ENCODE measurements around the gene RNF168.
A peak's percentile ranks its signal among the peaks of the same experiment; 100 is the strongest.
"Not testable (repeated sequence)": the region's sequence is repeated elsewhere in the genome, so short reads cannot be mapped to it uniquely, and the experiment has no call there.

RNF168 gene

GRCh38 chr3:196462680-196463477, 40.7 kb downstream of the RNF168 start:
- DNase-seq, result not testable (repeated sequence)

GRCh38 chr3:196458063-196458462, 45.5 kb downstream of the RNF168 start:
- no peak for DNase-seq

- not testable (repeated sequence) for DNase-seq
These were observed 46.1 kb downstream of the RNF168 start for GRCh38 chr3:196457470-196457869.

- no peak for DNase-seq
These were observed 48.6 kb downstream of the RNF168 start for GRCh38 chr3:196454935-196455334.

- DNase-seq, result not testable (repeated sequence)
These were observed 58.2 kb downstream of the RNF168 start for GRCh38 chr3:196445391-196445790.

- no peak for DNase-seq
These were observed 59.1 kb downstream of the RNF168 start for GRCh38 chr3:196444500-196444894.

- DNase-seq, result no peak
These were observed 62.9 kb downstream of the RNF168 start for GRCh38 chr3:196440696-196441095.

GRCh38 chr3:196440041-196440537, 63.5 kb downstream of the RNF168 start:
- DNase-seq, result no peak

- DNase-seq, result peak; percentile 95
These were observed 71.3 kb downstream of the RNF168 start, which contains the start of gene UBXN7 for GRCh38 chr3:196432137-196432879. Gene UBXN7 (minus strand): TSS chr3:196432427. CDS start chr3:196432399, 28 bp downstream.

- no peak for DNase-seq
These were observed 72.1 kb downstream of the RNF168 start for GRCh38 chr3:196431181-196432136.

GRCh38 chr3:196428041-196428440, 75.5 kb downstream of the RNF168 start:
- no peak for DNase-seq

GRCh38 chr3:196424421-196424820, 79.1 kb downstream of the RNF168 start:
- not testable (repeated sequence) for DNase-seq

- no peak for DNase-seq
These were observed 80.4 kb downstream of the RNF168 start for GRCh38 chr3:196423044-196423781.

GRCh38 chr3:196421668-196422067, 81.9 kb downstream of the RNF168 start:
- not testable (repeated sequence) for DNase-seq

GRCh38 chr3:196419386-196419785, 84.2 kb downstream of the RNF168 start:
- no peak for DNase-seq
